GM19043 (cell line): ENCODE data around the gene CR1.
"Not testable (repeated sequence)": the region's sequence is repeated elsewhere in the genome, so short reads cannot be mapped to it uniquely, and the experiment has no call there.

Source experiments
- ATAC-seq: cut with Tn5 transposase; IDR thresholded peaks from one replicate; pipeline ENCODE4 v1.9.1; 2021; ENCODE audit warnings: low read depth; ENCODE audit not compliant: unreplicated experiment

CR1 gene

DNA sequence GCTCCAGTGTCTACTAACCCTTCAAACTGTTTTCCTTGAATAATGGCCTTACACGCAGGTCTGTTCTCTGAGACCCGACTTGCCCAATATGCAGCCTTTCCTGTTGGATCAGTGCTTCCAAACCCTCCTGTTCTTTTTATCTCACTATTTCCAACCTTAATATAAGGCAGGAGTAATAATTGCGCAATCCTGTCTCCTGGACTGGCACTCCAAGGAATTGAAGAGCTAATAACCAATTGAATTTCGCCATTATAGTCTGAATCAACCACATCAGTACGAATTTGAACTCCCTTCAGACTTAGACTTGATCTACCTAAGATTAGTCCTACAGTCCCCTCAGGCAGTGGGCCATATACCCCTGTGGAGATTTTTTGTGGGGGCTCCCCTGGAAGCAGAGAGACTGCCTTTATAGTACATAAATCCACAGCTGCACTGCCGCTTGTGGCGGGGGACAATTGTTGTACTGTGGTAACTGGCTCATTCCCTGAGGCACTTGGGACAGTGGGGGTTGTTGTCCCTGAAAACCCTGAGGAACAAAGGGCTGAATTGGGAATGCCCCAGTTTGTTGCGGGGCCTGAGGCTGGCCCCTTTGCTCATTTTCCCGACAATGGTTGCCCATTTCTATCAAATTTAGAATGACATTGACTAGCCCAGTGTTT lies 142.7 kb downstream of the CR1 start:
- not testable (repeated sequence) for ATAC-seq

DNA sequence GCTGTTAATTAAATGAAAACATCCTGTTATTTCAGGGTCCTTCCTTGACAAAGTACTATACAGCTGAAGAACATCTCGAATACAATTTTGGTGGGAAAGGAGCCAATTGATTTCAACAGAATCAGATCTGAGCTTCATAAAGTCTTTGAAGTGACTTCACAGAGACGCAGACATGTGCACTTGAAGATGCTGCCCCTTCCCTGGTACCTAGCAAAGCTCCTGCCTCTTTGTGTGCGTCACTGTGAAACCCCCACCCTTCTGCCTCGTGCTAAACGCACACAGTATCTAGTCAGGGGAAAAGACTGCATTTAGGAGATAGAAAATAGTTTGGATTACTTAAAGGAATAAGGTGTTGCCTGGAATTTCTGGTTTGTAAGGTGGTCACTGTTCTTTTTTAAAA lies 143.4 kb downstream of the CR1 start:
- ATAC-seq = not testable (repeated sequence)

DNA sequence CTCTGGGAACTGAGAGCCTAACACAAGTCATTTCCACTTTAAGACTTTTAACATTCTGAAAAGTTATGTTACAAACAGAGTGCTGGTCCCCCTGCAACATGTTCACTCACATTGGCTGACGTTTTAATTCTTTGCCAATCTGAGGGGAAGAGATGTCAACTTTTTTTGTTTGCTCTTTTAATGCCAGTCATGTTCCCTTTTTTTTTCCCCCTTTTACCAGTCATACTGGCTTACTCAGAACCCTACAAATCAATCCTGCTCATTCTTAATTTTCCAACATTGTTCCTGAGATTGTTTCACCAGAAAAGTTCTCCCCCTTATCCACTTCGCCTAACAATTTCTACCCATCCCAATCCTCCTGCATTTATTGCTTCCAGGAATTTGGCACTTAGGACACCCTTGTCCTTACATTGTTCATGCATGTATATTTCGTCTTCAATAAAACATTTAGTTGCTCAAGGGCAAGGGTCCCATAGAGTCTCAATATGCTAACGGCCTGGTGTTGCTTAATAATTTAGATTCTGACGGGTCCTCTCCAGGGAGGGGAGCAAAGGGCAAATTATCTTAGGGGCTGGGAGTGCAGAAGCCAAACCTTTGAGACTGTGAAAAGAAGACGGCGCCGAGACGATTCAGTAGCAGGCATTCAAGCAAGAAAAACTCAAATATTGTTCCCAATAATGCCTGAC lies 148.4 kb downstream of the CR1 start:
- peak; percentile 27 for ATAC-seq

DNA sequence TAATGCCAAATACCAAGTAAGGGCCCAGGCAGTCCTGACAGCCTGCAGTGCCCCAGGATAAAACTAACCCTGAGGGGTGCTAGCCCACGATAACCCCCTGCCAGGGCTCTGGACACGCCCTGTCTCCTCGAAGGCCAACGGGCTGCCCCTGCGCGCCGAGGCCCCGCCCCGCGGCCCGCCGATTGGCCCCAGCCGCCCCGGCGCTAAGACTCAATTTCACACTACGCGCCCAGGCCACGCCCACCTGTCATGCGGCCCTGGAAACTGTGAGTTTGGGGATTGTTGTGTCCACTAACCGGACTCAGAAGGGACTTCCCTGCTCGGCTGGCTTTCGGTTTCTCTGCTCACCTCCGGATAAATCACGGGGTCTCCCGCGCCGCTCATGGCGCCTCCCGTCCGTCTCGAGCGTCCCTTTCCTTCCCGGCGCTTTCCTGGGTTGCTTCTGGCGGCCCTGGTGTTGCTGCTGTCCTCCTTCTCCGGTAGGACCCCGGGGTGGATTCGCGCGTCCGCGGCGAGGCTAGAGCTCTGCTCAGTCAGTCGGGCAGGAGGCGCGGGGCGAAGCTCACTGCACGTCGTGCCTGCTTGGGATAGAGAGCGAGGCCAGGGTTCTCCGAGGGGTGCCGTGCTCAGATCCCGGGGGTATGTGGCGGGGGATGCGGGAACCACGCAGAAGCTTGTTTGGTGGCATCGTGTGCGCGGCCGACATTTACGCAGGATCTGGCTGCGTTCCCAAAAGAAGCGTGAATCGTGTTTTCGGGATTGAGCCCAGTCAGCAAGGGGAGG lies 149.1 kb downstream of the CR1 start, which contains the start of gene CR1L:
Gene CR1L (plus strand): TSS at position 282 of the 783 bp plus-strand sequence. CDS start 101 bp downstream, at position 383.
- peak; percentile 95 for ATAC-seq

DNA sequence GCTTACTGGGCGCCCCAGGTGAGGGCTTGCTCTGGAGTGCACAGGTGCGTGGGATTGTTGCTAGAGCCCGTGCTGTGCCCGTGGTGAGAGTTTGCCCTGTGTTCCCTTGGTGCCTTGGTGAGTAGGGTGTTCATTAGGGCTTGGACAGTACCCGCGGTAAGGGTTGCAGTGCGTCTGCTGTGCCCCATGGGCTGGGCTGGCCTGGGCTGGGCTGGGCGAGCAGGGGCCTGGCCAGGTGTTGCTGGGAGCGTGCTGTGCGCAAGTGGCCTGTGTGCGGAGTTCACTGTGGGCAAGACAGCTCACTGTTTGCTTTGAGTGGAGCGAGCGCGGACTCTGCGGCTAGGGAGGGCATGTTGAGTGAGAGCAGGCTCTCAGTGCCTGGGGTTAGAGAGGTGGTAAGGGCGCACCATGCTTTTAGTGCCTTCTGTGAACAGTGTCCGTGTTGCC lies 149.7 kb downstream of the CR1 start:
- ATAC-seq = no peak

DNA sequence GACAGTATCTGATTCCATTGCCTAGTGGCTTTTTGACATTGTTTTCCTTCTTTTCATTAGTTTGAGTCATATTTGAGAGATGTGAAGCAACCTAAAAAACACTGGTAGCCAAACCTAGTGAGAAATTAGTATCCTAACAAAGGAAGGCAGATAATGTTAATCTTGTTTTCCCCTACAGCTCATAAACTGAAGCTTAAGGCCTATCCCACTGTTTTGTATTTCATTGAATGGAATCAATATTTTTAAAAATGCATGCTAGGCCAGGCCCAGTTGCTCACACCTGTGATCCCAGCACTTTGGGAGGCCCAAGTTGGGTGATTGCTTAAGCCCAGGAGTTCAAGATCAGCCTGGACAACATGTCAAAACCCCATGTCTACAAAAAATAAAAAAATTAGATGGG lies 150.2 kb downstream of the CR1 start:
- ATAC-seq = no peak

DNA sequence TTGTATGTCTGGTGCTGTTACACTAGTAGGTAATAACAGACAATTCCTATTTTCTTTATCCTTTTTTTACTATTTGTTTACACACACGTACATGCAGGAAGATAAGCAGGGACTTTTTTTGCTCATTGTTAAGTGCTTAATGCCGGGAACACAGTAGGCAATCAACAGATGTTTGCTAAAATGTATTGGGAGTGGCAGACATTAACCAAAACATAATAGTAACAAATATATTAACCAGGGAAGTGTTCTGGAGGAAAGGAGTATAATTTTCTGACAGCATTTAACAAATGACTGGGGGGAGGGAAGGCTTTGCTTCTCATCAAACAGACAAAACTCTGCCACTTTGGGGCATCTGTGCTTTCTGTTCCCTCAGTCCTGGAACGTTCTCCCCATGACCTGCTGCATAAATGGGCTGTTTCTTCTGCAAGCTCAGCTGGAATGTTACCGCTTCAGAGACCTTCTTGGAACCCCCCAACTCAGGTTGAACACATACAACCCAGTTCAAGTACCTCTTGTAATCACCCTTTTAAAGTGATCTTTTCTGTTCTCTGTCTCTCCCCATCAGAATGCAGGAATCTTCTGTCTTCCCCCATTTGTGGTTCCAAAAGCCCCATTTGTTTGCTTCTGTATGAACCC lies 151.1 kb downstream of the CR1 start:
- ATAC-seq = no peak

DNA sequence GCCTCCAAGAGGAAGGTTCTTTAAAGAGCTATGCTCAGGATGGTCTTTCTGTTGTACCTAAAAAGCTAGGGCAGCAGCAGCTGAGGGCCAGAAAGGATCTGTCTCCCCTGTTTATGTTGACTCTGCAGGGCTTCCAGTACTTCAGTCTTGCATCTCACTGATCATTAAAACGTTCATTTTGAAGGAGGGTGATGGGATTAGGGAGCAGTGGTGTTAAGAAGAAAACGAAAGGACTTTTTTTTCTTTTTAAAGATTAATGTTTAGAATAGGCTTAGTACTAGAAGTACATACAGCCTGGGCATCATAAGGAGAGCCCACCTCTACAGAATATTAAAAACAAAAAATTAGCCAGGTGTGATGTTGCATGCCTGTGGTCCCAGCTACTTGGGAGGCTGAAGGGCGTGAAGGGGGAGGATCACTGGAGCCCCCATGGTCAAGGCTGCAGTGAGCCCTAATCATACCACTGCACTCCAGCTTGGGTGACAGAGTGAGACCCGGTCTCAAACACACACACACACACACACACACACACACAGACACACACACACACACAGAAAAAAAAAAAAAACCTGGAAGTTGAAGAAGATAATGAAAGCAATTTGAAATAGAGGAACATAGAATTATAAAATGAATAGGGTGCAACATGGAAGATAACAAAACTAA lies 151.8 kb downstream of the CR1 start:
- ATAC-seq = no peak

DNA sequence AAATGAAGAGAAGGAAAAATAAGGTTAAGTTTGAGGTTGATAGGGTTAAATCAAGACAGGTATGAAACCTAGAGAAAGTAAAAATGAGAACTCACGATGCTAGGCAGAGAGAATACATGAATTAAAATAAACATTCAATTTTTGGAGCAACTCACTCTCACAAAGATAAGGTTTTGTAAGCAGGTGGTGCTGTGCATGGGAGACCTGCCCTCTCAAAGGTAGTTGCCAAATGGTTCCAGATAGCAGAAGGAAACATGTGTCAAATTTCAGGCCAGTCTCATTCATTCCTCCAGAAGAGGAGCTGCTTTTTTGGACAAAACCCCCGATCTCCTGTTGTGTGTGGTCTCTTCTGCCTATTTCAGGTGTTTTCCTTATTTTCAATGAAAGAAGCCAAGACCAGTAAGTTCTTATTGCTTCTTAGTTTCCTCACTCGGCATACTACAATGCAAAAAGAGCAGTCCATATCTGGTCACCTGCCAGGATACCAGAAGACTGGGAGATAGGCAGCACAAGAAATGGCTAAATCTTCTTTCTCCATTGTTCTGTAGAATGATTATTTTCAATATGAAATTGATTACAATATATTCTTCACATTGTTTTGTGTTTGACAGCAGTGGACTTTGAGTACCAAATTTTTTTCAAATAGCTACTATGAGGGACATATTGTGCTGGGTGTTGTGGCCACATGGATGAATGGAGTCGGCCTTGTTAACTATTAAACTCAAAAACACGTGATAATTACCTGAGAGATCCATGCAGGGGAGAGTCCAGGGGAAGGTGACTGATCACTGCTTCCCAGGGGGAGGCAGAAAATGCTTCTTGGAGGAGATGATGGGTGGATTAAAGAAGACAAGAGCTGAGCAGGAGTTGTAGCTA lies 152.6 kb downstream of the CR1 start:
- no peak for ATAC-seq

DNA sequence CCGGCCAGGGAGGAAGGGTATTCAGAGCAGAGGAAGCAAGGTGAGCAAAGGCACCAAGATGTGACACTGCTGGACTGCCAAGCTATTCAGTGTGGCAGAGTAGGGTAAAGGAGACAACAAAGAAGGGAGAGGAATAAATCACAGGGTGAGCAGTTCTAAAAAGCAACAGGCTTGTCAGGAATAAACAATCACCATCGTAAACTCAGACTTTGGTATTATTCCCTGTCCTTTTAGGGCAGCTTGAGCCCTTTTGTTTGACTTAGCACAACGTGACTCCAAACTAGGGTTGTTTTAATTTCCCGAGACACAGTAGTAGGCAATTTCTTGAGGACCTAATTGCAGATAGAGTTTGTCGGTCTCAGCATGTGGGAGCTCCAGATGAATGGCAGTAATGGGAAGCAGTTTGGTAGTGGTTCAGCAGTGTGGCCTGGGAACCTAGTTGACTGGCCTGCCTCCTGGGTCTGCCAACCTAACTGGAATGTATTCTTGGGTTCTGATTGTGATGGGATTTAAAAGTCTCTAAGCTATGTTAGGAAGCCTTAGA lies 153.3 kb downstream of the CR1 start:
- ATAC-seq = no peak

DNA sequence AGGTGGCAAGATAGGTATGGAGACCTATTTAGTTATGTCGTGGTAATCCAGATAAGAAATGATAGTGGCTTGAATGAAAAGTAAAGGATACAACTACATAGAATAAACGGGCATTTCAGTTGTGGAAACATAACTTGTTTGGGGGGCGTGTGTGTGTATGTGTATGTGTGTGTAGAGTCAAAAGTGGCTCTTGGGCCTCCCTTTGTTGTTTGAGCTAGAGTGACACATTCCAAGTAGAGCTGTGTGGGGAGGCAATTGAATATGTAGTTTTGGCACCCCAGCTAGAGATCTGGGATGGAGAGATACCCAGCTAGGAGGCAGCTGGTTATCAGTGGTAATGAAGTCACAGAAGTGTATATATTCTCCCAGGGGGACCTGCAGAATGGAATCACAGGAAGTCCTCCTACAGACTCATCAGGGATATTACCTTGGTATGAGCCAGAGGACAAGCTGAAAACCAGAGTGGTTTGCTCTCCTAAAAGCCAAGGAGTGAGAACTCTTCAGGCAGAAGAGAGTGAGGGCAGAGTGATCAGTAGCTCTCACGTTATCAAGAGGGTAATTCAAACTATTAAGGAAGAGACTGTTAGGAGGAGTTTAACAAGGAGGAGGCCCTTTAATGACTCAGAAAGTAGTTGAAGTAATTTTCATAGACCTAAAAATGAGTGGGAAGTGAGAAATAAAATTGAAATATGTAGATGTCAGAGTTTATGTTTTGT lies 154.1 kb downstream of the CR1 start:
- ATAC-seq = peak; percentile 22

DNA sequence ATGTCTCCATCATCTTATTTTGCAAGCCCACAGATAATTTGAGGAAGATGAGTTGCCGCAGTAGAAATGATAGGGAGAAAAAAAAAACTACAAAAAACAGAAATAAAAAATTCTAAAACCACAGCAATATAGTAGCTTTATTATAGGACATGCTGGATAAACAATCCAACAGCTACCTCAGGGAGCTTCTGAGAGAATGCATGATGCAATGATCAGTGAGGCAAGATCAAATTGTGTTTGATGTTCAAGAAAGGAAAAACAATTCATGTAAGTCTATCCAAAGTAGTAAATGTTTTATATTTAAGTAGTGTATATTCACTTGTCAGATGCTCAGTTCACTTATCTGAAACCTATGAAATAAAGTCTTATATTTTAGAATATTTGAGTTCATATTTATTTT lies 155.6 kb downstream of the CR1 start:
- ATAC-seq = no peak

DNA sequence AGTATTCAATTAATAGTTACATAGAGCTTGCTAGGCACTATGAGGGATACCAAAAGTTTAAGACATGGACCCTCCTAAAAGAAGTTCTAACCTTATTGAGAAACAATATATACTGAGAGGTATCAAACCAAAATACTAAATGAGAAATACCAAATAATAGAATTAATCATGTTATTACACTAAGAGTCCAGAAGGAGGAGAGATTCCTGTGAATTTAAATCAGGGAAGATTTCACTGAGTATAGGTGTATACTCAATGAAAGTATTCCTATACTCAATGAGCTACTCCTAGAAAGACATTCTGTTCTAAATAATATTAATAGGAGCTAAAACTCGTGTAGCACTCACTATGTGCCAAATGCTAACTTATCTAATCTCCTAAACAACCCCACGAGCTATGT lies 158.4 kb downstream of the CR1 start:
- no peak for ATAC-seq

DNA sequence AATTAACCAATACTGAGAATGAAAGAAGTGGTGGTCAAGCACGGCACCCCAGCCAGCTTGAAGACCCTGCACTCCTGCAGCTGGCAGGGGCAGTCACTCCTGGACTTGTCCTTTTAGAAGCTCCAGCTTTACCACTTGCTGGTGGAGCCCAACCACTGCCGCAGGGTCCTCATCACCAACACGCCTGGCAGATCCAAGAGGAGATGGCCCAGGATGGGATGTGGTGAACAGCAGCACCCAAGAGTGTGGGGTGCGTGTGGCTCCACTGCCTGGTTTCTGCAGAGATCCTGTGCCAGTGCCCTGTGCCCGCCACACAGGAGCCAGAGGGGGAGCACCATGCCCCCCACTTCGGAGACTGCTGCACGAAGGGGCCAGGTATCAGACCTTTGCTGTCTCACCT lies 162.5 kb downstream of the CR1 start:
- ATAC-seq = no peak

DNA sequence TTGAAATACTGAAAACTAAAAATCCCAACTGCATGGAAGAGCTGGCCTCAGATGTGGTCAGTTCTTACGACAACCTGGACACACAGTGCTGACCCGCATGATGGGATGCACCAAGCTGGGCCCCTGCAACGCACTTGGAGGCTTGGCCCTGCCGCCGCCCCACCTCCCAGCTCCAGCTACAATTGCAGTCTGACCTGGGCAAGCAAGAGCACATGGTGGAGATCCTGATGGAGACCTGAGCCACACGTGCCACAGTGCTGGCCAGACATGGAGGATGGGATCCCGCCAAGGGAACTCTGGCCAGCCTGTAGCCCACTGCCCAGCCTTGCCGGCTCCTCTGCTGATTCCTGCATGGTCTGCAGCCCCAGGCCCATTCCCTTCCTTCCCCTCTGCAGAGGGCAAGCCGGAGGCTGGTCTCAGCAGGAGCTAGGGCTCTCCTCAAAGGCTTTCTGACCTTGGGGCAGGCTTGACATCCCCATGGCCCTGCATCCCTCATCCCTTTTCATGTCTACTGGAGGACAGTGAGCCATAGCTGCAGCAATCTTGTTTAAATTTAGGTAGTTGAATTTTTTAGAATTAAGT lies 163.0 kb downstream of the CR1 start:
- ATAC-seq = no peak

DNA sequence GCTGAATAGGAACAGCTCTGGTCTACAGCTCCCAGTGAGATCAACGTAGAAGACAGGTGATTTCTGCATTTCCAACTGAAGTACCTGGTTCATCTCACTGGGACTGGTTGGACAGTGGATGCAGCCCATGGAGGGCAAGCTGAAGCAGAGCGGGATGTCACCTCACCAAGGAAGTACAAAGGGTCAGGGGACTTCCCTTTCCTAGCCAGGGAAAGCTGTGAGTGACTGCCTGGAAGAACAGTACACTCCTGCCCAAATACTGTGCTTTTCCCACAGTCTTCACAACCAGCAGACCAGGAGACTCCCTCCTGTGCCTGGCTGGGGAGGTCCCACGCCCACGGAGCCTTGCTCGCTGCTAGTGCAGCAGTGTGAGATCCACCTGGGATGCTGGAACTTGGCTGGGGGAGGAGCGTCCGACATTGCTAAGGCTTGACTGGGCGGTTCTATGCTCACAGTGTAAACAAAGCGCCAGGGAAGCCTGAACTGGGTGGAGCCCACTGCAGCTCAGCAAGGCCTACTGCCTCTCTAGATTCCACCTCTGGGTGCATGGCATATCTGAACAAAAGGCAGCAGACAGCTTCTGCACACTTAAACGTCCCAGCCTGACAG lies 163.7 kb downstream of the CR1 start:
- ATAC-seq = no peak

DNA sequence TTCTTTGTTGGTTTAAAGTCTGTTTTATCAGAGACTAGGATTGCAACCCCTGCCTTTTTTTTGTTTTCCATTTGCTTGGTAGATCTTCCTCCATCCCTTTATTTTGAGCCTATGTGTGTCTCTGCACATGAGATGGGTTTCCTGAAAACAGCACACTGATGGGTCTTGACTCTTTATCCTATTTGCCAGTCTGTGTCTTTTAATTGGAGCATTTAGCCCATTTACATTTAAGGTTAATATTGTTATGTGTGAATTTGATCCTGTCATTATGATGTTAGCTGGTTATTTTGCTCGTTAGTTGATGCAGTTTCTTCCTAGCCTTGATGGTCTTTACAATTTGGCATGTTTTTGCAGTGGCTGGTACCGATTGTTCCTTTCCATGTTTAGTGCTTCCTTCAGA lies 165.5 kb downstream of the CR1 start:
- not testable (repeated sequence) for ATAC-seq

DNA sequence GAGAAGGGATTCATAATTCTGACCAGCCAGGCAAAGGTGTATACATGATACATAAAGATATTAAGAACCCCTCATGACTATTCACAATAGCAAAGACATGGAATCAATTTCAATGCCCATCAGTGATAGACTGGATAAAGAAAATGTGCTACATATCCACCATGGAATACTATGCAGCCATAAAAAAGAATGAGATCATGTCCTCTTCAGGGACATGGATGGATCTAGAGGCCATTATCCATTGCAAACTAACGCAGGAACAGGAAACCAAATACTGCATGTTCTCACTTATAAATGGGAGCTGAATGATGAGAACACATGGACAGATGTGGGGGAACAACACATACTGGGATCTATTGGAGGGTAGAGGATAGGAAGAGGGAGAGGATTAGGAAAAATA lies 170.4 kb downstream of the CR1 start:
- ATAC-seq = no peak
